ENCODE measurements around the gene UBE2B. TPM values are rescaled to one million over a fixed set of nuclear protein-coding genes. Genes with fewer than 3 reads are reported as not detected.

The UBE2B gene
- total RNA-seq, 2 experiments from 2014 or later: 7.6 to 70.3 TPM

- H3K4me2 ChIP-seq (ENCODE audit: low read length): peak overlapping the region; percentile 97
- intact Hi-C loops (cut with micrococcal nuclease; ENCODE audit: unreplicated experiment): loop anchor here (2.0 to 10.0 kb wide), 4 partner anchors 106 to 326 kb away; partner anchors contain the start of gene CAMLG
- POLR2A ChIA-PET: interaction anchor here (0.6 to 1.6 kb wide), 20 partner anchors 9 to 1448 kb away, joined by 3 to 5 read pairs (median 4); no protein-coding TSS in a partner anchor
These were observed 39.5 kb downstream of the UBE2B start for GRCh38 chr5:134410822-134411221.

GRCh38 chr5:134411228-134411545, 39.8 kb downstream of the UBE2B start:
- intact Hi-C loops (cut with micrococcal nuclease; ENCODE audit: unreplicated experiment): loop anchor here (2.0 to 10.0 kb wide), 4 partner anchors 106 to 326 kb away; partner anchors contain the start of gene CAMLG
- peak overlapping the region; percentile 27 for H3K27ac ChIP-seq (ENCODE audit: low read depth, low read length, poor library complexity, severe bottlenecking)
- ChIA-PET POLR2A (interaction anchor here (0.6 to 1.6 kb wide), 21 partner anchors 8 to 1448 kb away, joined by 3 to 5 read pairs (median 3); no protein-coding TSS in a partner anchor), CTCF (ENCODE audit: unreplicated experiment) (interaction anchor here (0.6 to 1.4 kb wide), 3 partner anchors 16 to 768 kb away, joined by 3 to 4 read pairs (median 3); no protein-coding TSS in a partner anchor)
- peaks cover 25% of the 10 kb centered on the region for H3K79me2 ChIP-seq (ENCODE audit: insufficient read depth, low read depth, low read length)
- H3K4me3 ChIP-seq (ENCODE audit: low read depth, low read length, poor library complexity, severe bottlenecking): peak overlapping the region; percentile 100
- no peaks in the 10 kb centered on the region for H3K9me3 ChIP-seq (ENCODE audit: low read length)
- peaks cover 27% of the 10 kb centered on the region for H3K36me3 ChIP-seq (ENCODE audit: insufficient read depth, low read length)
- no peak for DNase-seq (ENCODE audit: low spot score)
- no TSS peak for BruUV-seq (replicated peaks)
- no peaks in the 10 kb centered on the region for H3K9me2 ChIP-seq (ENCODE audit: insufficient read depth, low read length)
- H3K4me2 ChIP-seq (ENCODE audit: low read length): peak overlapping the region; percentile 97
- TF ChIP-seq EZH2phosphoT487 (IDR thresholded peaks at IDR 0.05; ENCODE audit: borderline replicate concordance, low read depth, low read length): no peak
- TF ChIP-seq, protein P1, sequence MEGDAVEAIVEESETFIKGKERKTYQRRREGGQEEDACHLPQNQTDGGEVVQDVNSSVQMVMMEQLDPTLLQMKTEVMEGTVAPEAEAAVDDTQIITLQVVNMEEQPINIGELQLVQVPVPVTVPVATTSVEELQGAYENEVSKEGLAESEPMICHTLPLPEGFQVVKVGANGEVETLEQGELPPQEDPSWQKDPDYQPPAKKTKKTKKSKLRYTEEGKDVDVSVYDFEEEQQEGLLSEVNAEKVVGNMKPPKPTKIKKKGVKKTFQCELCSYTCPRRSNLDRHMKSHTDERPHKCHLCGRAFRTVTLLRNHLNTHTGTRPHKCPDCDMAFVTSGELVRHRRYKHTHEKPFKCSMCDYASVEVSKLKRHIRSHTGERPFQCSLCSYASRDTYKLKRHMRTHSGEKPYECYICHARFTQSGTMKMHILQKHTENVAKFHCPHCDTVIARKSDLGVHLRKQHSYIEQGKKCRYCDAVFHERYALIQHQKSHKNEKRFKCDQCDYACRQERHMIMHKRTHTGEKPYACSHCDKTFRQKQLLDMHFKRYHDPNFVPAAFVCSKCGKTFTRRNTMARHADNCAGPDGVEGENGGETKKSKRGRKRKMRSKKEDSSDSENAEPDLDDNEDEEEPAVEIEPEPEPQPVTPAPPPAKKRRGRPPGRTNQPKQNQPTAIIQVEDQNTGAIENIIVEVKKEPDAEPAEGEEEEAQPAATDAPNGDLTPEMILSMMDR (conservative IDR thresholded peaks at IDR 0.05; ENCODE audit: low read length): no peak
- peak overlapping the region; percentile 96 for H2AFZ ChIP-seq (ENCODE audit: low read length)
- H4K20me1 ChIP-seq (ENCODE audit: insufficient read depth, low read length): no peaks in the 10 kb centered on the region
- peaks cover 26% of the 10 kb centered on the region for H3K4me1 ChIP-seq (ENCODE audit: insufficient read depth, low read length, poor library complexity, severe bottlenecking)

More at GRCh38 chr5:134410822-134411221, 39.5 kb downstream of the UBE2B start:
- Histone ChIP-seq H3K4me1 (ENCODE audit: insufficient read depth, low read length, poor library complexity, severe bottlenecking) (peaks cover 26% of the 10 kb centered on the region), H3K79me2 (ENCODE audit: insufficient read depth, low read depth, low read length) (peaks cover 25% of the 10 kb centered on the region), H3K4me3 (ENCODE audit: low read depth, low read length, poor library complexity, severe bottlenecking) (peak overlapping the region; percentile 100), H3K9me3 (ENCODE audit: low read length) (no peaks in the 10 kb centered on the region), H2AFZ (ENCODE audit: low read length) (peak overlapping the region; percentile 96; the same call in 1 of the 2 replicates), H3K9me2 (ENCODE audit: insufficient read depth, low read length) (no peaks in the 10 kb centered on the region), H3K27ac (ENCODE audit: low read depth, low read length, poor library complexity, severe bottlenecking) (peak overlapping the region; percentile 27), H3K36me3 (ENCODE audit: insufficient read depth, low read length) (peaks cover 31% of the 10 kb centered on the region), H4K20me1 (ENCODE audit: insufficient read depth, low read length) (no peaks in the 10 kb centered on the region)
- CTCF ChIA-PET (ENCODE audit: unreplicated experiment): interaction anchor here (1.4 kb wide), 1 partner anchor 326 kb away, joined by 3 read pairs; no protein-coding TSS in a partner anchor
- DNase-seq (ENCODE audit: low spot score): no peak
- TF ChIP-seq, protein P1 (conservative IDR thresholded peaks at IDR 0.05; ENCODE audit: low read length): no peak
- no peak for TF ChIP-seq EZH2phosphoT487 (IDR thresholded peaks at IDR 0.05; ENCODE audit: borderline replicate concordance, low read depth, low read length)
- TSS peak; percentile 84 for BruUV-seq (replicated peaks)
